C4-2B (cell line): Measurements from ENCODE around the gene HOXD4.

Source experiments
- H3K27ac ChIP-seq: fragments of 450-650 bp; 2 replicates; pipeline ENCODE4 v1.5.1; 2017
- ZFX ChIP-seq: fragments of 450-650 bp; IDR thresholded peaks from 2 replicates; pipeline ENCODE4 v1.6.1; 2017
- TF ChIP-seq, protein P1 (sequence below): fragments of 450-650 bp; conservative IDR thresholded peaks from 2 replicates; pipeline ENCODE4 v1.5.1; 2017; ENCODE audit warnings: mild to moderate bottlenecking

The HOXD4 gene

GRCh38 chr2:176147800-176148496 lies 3.4 kb upstream of the HOXD4 start:
- no peak for TF ChIP-seq ZFX
- TF ChIP-seq, protein P1, sequence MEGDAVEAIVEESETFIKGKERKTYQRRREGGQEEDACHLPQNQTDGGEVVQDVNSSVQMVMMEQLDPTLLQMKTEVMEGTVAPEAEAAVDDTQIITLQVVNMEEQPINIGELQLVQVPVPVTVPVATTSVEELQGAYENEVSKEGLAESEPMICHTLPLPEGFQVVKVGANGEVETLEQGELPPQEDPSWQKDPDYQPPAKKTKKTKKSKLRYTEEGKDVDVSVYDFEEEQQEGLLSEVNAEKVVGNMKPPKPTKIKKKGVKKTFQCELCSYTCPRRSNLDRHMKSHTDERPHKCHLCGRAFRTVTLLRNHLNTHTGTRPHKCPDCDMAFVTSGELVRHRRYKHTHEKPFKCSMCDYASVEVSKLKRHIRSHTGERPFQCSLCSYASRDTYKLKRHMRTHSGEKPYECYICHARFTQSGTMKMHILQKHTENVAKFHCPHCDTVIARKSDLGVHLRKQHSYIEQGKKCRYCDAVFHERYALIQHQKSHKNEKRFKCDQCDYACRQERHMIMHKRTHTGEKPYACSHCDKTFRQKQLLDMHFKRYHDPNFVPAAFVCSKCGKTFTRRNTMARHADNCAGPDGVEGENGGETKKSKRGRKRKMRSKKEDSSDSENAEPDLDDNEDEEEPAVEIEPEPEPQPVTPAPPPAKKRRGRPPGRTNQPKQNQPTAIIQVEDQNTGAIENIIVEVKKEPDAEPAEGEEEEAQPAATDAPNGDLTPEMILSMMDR, result no peak
- H3K27ac ChIP-seq, result no peak overlapping the region

- TF ChIP-seq, protein P1, result no peak
- no peak for TF ChIP-seq ZFX
- H3K27ac ChIP-seq, result no peak overlapping the region
Measured at GRCh38 chr2:176148751-176149421, 2.5 kb upstream of the HOXD4 start.

DNA sequence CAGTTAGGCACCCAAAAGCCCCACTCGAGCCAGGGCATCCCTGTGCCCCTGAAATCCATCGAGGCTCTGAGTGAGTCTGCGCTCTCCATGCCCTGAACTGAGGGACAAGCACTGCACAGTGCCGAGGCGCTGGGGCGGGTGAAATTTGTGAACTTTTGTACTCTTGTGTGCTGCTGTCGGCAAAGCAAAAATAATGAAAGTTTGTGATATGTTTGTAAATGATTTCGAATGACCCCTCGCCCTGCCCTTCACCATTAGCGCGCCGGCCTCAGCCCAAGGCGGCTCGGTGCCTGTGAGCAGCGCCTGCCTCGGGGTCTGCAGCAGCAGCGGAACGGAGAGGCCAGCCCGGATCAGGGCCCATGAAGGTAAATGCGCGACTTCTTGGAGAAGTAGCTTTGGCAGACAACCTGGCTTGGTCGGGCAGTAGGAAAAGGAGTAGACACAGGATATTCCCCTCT lies 1.8 kb upstream of the HOXD4 start:
- no peak for TF ChIP-seq ZFX
- TF ChIP-seq, protein P1, result no peak

GRCh38 chr2:176149939-176150583 lies 1.3 kb upstream of the HOXD4 start:
- H3K27ac ChIP-seq, result no peak overlapping the region
- no peak for TF ChIP-seq ZFX
- TF ChIP-seq, protein P1, result no peak

More for the DNA sequence above, 1.8 kb upstream of the HOXD4 start:
- H3K27ac ChIP-seq, result no peak overlapping the region

- TF ChIP-seq, protein P1, result no peak
- no peak for TF ChIP-seq ZFX
- no peak overlapping the region for H3K27ac ChIP-seq
Measured at GRCh38 chr2:176150584-176151441, 537 bp upstream of the HOXD4 start.

- no peak overlapping the region for H3K27ac ChIP-seq
- TF ChIP-seq, protein P1, result no peak
- TF ChIP-seq ZFX, result no peak
Measured at GRCh38 chr2:176152350-176153181, 1.2 kb downstream of the HOXD4 start.
